Measurements from ENCODE around the gene LARP1. TPM values are rescaled to one million over a fixed set of nuclear protein-coding genes. Genes with fewer than 3 reads are reported as not detected.

The LARP1 gene
- total and polyA plus RNA-seq, 9 of the 15 experiments (the other 6 are each of a cell fraction or from before 2014, with no cell fraction given), result 22.6 to 300 (median 92.0) TPM

DNA sequence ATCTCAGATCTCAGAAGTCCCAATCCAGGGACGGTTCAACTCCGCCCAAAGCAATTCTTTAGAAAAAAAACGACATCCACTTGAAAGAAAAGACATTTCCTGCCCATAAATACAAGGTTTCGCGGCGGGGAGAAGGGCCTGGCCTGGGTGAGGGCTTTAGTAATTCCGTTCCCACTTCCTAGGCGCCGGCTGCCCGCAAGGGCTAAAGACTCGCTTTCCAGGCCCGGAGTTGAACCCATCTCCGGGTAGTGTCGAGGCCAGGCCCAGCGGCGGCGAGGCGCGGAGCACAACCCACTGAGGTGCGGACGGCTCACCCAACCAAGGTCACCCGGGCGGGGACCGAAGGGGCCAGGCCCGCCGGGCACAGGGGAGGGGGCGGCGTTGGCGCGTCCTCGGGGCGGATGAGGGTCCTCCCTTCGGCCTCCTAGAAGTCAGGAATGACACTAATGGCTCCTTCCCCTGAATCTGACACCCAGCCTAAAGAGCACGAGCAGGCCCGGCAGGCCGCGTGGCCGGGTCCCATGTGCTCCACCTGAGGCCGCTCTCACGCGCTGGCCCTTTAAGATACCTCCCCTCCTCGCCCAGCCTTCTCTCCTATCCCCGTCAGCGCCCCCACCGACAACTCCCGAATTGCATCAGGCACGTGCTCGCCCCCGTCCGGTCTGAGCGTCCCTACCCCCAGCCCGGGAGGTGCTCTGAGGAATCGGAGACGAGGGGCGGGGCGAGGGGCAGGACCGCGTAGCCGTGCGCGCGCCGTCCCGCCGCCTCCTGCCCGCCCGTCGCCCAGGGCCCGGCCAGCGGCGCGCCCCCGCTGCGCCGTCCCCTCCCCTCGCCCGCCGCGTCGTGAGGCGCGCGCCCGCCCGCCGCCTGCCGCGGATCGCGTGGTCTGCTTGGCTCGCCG lies 467 bp upstream of the LARP1 start (continued):
- no peak for TF ChIP-seq RBM17 (IDR thresholded peaks at IDR 0.05; ENCODE audit: borderline replicate concordance, low read depth, low read length)
- TF ChIP-seq, protein P1, sequence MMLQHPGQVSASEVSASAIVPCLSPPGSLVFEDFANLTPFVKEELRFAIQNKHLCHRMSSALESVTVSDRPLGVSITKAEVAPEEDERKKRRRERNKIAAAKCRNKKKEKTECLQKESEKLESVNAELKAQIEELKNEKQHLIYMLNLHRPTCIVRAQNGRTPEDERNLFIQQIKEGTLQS (IDR thresholded peaks at IDR 0.05), result peak; percentile 82
- TF ChIP-seq, protein P1 (CRISPR knock-in tag; conservative IDR thresholded peaks at IDR 0.05), result no peak
- 0 out of 2 replicates have a peak, but pooled peaks have one; percentile 70 for TF ChIP-seq ZNF124 (CRISPR knock-in tag; IDR thresholded peaks at IDR 0.05)
- TF ChIP-seq TCFL5 (CRISPR knock-in tag; conservative IDR thresholded peaks at IDR 0.05), result no peak
- TF ChIP-seq, protein P2, sequence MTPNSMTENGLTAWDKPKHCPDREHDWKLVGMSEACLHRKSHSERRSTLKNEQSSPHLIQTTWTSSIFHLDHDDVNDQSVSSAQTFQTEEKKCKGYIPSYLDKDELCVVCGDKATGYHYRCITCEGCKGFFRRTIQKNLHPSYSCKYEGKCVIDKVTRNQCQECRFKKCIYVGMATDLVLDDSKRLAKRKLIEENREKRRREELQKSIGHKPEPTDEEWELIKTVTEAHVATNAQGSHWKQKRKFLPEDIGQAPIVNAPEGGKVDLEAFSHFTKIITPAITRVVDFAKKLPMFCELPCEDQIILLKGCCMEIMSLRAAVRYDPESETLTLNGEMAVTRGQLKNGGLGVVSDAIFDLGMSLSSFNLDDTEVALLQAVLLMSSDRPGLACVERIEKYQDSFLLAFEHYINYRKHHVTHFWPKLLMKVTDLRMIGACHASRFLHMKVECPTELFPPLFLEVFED (CRISPR knock-in tag; conservative IDR thresholded peaks at IDR 0.05), result no peak
- TF ChIP-seq ELF1 (tag; IDR thresholded peaks at IDR 0.05), result no peak
- peak; percentile 92 for TF ChIP-seq SP1 (CRISPR knock-in tag; IDR thresholded peaks at IDR 0.05)
- no peak for TF ChIP-seq MAFG (tag; conservative IDR thresholded peaks at IDR 0.05)
- no peak for TF ChIP-seq IFI16 (CRISPR knock-in tag; IDR thresholded peaks at IDR 0.05)
- TF ChIP-seq FOXJ2 (tag; IDR thresholded peaks at IDR 0.05), result no peak
- no peak for TF ChIP-seq EWSR1 (IDR thresholded peaks at IDR 0.05; ENCODE audit: borderline replicate concordance, low read depth, partially characterized antibody)
- TF ChIP-seq RUNX1 (IDR thresholded peaks at IDR 0.05; ENCODE audit: low read depth), result no peak
- no peak for TF ChIP-seq C11orf30 (IDR thresholded peaks at IDR 0.05; ENCODE audit: low read depth)
- TF ChIP-seq NCOA6 (IDR thresholded peaks at IDR 0.05), result no peak
- no peak for TF ChIP-seq STAG1 (CRISPR knock-in tag; IDR thresholded peaks at IDR 0.05; ENCODE audit: borderline replicate concordance)
- TF ChIP-seq ZNF354B (CRISPR knock-in tag; IDR thresholded peaks at IDR 0.05), result no peak
- no peak for TF ChIP-seq CC2D1A (IDR thresholded peaks at IDR 0.05)
- TF ChIP-seq ARID1B (IDR thresholded peaks at IDR 0.05), result peak; percentile 60; the same call in 1 of the 2 replicates
- no peak for TF ChIP-seq SNRNP70 (optimal IDR thresholded peaks at IDR 0.05; ENCODE audit: low read depth, low read length)
- TF ChIP-seq, protein P3, sequence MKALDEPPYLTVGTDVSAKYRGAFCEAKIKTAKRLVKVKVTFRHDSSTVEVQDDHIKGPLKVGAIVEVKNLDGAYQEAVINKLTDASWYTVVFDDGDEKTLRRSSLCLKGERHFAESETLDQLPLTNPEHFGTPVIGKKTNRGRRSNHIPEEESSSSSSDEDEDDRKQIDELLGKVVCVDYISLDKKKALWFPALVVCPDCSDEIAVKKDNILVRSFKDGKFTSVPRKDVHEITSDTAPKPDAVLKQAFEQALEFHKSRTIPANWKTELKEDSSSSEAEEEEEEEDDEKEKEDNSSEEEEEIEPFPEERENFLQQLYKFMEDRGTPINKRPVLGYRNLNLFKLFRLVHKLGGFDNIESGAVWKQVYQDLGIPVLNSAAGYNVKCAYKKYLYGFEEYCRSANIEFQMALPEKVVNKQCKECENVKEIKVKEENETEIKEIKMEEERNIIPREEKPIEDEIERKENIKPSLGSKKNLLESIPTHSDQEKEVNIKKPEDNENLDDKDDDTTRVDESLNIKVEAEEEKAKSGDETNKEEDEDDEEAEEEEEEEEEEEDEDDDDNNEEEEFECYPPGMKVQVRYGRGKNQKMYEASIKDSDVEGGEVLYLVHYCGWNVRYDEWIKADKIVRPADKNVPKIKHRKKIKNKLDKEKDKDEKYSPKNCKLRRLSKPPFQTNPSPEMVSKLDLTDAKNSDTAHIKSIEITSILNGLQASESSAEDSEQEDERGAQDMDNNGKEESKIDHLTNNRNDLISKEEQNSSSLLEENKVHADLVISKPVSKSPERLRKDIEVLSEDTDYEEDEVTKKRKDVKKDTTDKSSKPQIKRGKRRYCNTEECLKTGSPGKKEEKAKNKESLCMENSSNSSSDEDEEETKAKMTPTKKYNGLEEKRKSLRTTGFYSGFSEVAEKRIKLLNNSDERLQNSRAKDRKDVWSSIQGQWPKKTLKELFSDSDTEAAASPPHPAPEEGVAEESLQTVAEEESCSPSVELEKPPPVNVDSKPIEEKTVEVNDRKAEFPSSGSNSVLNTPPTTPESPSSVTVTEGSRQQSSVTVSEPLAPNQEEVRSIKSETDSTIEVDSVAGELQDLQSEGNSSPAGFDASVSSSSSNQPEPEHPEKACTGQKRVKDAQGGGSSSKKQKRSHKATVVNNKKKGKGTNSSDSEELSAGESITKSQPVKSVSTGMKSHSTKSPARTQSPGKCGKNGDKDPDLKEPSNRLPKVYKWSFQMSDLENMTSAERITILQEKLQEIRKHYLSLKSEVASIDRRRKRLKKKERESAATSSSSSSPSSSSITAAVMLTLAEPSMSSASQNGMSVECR (CRISPR knock-in tag; IDR thresholded peaks at IDR 0.05), result peak; percentile 72; the same call in 1 of the 2 replicates
- TF ChIP-seq ZNF436 (CRISPR knock-in tag; IDR thresholded peaks at IDR 0.05), result no peak
- TF ChIP-seq TAF9B (IDR thresholded peaks at IDR 0.05; ENCODE audit: partially characterized antibody), result peak; percentile 77
